Body of pancreas (tissue), 4 donors: Measurements from ENCODE around the gene EVA1A.

ENCODE experiments used
- CTCF ChIP-seq, 7 experiments: fragments of 450-650 bp in 4 of 7; fragments of 200-600 bp in 3 of 7; sonication (generic) in 3 of 7; IDR thresholded peaks; one replicate each; pipeline ENCODE4 v1.5.1; 2016 to 2019; ENCODE audit warnings: antibody characterized with exemption in 7 of 7
- POLR2A ChIP-seq, 3 donors: fragments of 450-650 bp; IDR thresholded peaks; one replicate each; pipeline ENCODE4 v1.6.1; 2016; ENCODE audit warnings: antibody characterized with exemption in 3 of 3, mild to moderate bottlenecking in 2 of 3

- TF ChIP-seq CTCF (IDR thresholded peaks at IDR 0.05) (no peak), POLR2A (IDR thresholded peaks at IDR 0.05) (no peak)
Observed at GRCh38 chr2:75592888-75593287, 32.1 kb upstream of the EVA1A start.
